IPS-NIHi11 (cell line): Measurements from ENCODE around the gene HPGDS.
"Not testable (repeated sequence)": the region's sequence is repeated elsewhere in the genome, so short reads cannot be mapped to it uniquely, and the experiment has no call there.

ENCODE experiments used
- DNase-seq: peaks from one replicate; pipeline ENCODE4 v3.0.0; 2012; ENCODE audit warnings: mixed read lengths, low spot score

The HPGDS gene

GRCh38 chr4:94342694-94343093, at the start of gene HPGDS:
HPGDS (minus strand) TSS chr4:94342836; CDS start chr4:94334629, 8,207 bp downstream.
- no peak for DNase-seq

- peak; percentile 33 for DNase-seq
Observed at GRCh38 chr4:94390804-94391410, 48.3 kb upstream of the HPGDS start.

DNA sequence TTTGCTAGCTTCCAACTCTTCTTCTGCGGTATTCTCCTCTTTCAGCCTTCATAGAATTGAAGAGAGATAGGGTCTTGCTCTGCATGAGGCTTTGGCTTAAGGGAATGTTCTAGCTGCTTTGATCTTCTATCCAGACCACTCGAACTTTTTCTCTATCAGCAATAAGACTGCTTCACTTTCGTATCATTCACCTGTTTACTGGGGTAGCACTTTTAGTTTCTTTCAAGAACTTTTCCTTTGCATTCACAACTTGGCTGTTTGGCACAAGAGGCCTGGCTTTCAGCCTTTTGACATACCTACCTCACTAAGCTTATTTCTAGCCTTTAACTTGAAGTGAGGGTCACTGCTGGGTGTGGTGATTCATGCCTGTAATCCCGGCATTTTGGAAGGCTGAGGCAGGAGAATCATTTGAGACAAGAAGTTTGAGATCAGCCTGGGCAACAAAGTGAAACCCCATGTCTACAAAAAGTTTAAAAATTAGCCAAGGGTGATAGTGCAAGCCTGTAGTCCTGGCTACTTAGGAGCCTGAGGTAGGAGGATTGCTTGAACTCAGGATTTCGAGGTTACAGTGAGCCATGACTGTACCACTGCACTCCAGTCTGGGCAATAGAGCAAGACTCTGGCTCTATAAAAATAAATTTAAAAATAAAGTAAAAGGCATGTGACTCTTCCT, 47.1 kb upstream of the HPGDS start:
- DNase-seq = no peak

GRCh38 chr4:94387965-94388364, 45.3 kb upstream of the HPGDS start:
- not testable (repeated sequence) for DNase-seq

DNA sequence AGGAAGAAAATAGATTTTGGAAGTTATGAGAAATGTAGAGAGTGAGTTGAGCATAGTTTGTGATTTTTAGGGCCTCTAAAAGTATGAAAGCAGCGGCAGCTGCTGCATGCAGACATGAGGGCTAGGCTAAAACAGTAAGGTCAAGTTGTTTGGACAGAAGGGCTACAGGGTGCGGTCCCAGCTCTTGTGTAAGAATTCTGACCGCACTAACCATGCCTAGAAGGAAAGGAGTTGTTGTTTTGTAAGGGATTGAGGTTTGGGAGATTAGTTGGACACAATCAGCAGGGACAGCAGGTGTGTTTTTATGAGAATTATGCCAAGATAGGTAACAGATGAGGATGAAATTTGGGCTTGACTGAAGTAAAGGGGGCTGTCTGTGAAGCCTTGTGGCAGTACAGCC, 42.8 kb upstream of the HPGDS start:
- DNase-seq = not testable (repeated sequence)

DNA sequence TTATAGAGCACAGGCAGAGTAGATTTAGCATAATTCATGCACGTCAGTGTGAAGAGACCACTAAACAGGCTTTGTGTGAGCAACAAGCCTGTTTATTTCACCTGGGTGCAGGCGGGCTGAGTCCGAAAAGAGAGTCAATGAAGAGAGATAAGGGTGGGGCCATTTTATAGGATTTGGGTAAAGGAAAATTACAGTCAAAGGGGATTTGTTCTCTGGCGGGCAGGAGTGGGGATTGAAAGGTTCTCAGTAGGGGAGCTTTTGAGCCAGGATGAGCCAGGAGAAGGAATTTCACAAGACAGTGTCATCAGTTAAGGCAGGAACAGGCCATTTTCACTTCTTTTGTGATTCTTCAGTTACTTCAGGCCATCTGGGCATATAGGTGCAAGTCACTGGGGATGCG, 40.3 kb upstream of the HPGDS start:
- DNase-seq = not testable (repeated sequence)

- DNase-seq = no peak
Observed at GRCh38 chr4:94378047-94378446, 35.4 kb upstream of the HPGDS start.

DNA sequence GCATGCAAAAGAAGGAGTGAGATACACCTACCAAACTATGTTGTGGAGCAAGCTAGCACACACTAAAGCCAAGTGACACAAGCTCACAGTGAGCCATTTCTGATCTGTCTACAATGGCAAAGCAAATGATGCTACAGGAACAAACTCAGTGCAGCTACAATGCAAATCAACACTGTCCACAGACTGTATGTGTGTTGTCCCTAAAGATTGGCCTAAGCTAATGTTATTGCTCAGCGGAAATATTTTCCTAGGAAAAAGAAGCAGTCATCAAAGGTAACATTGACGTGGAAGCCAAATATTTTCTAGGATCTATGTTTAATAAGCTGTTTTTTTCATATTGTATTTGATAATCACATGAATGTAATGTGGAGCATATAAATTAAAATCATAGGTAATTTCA, 34.7 kb upstream of the HPGDS start:
- DNase-seq = no peak

- DNase-seq = no peak
Observed at GRCh38 chr4:94375364-94375763, 32.7 kb upstream of the HPGDS start.

DNA sequence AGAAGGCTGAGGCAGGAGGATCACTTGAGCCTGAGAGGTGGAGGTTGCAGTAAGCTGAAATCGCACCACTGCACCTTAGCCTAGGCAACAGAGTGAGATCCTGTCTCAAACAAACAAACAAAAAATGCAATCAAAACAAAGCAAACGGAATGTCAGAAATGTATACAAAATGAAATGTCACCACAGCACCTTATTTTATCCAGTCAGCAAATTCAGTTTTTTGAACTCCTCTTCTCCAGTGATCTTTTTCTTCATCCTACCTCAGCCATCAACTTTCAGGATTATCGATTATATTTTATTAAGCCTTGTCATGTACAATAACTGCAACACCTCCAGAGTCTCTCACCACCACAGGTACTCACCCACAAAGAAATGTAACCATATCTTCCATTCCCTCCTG, 31.1 kb upstream of the HPGDS start:
- no peak for DNase-seq

DNA sequence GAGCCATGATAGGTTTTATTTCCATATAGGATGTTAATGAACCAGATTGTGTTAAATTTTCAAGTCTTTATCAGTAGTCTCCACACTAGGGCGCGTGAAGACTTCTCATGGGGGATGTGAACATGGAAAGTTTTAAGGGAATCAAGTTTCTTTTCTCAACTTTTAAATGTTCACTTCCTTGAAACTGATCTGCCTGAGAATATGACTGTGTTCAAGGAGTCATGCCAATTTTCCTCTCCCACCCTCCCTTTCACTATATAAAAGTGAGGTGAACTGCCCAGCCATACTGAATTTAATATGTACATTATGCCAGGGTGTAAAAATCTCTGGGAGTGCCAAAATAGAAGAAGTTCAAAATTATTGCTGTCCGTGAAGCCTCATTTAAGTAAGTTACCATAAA, 30.4 kb upstream of the HPGDS start:
- no peak for DNase-seq

DNA sequence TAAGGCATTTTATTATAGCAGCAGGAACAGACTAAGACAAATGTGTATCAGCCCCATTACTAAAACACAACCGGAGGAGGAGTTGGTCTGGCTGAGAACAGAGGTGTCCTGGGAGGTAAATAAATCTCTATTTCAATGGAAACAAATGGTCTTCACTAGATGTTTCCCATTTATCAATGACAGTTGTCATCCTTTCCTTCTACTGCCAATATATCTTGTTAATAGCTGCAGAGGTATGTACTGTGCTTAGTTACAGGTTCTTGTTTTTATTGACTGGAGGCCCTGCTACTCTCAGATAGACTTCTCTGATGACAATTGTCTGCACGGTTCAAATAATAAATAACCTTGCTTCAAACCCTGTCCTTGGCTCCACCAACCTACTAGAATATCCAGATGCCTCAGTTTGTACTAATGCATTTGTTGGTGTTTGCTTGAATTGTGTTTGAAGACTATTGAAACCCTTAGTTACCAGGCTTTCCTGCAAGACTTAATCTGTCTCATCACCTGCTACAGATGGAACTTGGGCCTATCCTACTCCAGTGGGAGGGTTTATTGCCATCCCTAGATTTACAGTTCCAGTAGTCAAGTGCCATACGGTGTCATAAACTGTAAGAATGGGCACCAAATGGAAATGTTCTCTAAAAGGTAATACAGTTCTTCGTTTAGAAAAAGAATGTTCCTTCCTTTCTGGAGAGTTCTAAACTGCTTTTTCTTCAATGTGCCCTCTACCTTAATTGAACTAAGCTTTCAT, 29.8 kb upstream of the HPGDS start:
- no peak for DNase-seq

DNA sequence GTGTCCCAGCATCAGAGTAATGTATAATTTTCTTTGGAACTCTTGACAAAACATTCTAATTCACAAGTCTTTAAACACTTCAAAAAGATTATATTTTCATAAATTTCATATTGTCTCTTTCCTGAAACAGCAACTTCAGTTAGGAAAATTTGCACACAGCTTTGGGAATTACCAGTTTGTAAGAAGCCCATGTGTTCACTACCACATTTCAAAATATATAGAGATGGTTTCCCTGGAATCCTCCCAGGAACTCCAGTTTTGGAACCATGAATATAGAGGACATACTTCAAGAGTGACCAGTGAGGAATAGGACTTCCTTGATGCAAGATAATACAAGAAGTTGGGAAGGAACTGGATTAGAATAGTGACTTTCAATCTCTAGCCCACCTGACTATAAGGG, 28.7 kb upstream of the HPGDS start:
- no peak for DNase-seq

GRCh38 chr4:94370533-94371254, 28.1 kb upstream of the HPGDS start:
- DNase-seq = no peak

DNA sequence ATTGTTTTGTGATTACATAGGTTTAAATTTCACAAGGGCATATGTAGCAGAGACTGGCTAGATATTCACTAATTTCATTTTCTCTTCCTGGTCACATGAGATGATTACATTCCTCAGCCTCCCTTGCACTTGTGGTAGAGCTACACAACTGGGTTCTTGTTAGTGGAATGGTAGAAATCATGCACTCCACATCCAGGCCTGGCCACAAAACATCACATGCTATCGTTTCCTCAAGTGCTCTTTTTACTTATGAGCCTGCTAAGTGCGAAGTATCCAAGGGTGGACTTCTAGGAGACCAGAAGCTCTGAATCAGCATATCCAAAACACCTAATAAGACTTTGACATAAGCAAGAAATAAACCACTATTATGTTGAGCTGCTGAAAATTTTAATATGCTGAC, 26.4 kb upstream of the HPGDS start:
- no peak for DNase-seq

DNA sequence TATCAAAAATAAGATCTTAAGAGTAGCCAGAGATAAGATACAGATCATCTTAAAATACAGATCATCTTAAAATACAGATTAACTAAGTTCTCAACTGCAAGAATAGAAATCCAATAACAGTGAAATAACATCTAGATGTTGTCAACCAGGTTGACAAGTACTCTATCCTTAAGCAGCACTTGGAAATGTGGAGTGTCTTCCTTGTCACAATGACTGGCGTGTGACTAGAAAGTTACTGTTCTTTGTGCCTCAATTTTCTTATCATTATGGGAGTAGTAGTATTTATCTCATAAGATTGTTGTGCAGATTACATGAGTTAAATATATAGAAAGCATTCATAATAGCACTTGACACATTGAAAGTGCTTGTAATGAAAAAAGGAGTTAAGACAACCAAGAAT, 25.8 kb upstream of the HPGDS start:
- no peak for DNase-seq

- DNase-seq = no peak
Observed at GRCh38 chr4:94365304-94365703, 22.7 kb upstream of the HPGDS start.

- no peak for DNase-seq
Observed at GRCh38 chr4:94364527-94364926, 21.9 kb upstream of the HPGDS start.

GRCh38 chr4:94363136-94363655, 20.6 kb upstream of the HPGDS start:
- no peak for DNase-seq

- no peak for DNase-seq
Observed at GRCh38 chr4:94359838-94360237, 17.2 kb upstream of the HPGDS start.

- DNase-seq = no peak
Observed at GRCh38 chr4:94359221-94359620, 16.6 kb upstream of the HPGDS start.

DNA sequence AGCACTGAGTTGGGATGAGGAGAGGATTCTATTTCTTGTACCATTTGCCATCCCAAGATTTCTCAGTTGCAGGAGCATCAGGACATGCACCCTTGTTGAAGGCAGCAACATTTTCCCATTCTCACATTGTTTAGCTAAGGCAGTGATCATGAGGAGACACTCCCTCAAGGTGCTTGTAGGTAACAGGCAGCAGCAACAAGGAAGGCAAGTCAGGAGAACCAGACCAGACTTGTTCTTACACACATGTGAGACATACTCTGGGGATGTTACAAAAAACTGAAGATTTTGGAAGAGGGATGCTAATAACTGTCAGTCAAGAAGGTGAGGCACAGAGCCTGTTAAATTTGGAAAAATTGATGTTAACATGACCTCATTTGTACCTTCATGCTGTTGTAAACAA, 15.5 kb upstream of the HPGDS start:
- DNase-seq = no peak
